Hematopoietic multipotent progenitor cell treated with erythropoietin and hydrocortisone succinate and interleukin-3 and kit ligand, for 6 days (in vitro differentiated cells): Measurements from ENCODE around the gene LRRC55.

Experiments
- DNase-seq: peaks from one replicate; pipeline ENCODE4 v3.0.0-alpha.2; 2015

LRRC55 gene

DNA sequence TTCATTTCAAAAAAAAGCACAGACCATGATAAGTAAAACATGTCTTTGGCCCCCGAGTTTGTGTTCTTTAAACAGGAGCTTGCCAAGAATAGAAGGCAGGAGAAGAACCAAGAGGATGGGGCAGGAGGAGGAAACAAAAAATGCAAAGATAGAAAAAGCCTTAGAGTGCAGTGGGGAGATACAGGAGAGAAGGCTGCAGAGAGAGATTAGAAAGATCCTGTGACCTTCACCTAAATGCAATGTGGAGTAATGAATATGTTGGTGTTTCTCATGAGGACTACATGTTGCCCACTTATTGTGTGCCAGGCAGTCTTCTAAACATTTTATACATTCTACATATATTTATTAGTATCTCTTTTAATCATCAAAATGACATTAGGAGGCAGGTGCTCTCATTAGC is 57.6 kb downstream of the LRRC55 start:
- DNase-seq = peak; percentile 51

DNA sequence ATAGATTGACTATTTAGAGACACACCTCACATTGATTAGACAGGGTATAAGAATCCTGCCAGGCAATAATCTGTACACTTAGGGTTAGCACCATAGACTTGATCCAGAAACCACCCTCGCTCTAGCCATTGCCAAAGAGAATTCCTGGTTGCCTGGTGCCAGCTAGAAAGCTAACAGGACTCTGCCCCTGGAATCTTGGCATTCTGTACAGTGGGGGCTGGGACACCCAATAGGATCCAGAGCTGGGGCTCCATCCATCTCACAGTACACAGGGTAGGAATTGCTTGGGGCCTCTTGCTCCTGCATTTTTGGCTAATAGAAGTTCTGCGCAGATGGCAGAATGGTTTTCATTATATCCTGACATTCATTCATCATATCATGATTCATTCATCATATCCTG is 58.3 kb downstream of the LRRC55 start:
- DNase-seq = no peak

DNA sequence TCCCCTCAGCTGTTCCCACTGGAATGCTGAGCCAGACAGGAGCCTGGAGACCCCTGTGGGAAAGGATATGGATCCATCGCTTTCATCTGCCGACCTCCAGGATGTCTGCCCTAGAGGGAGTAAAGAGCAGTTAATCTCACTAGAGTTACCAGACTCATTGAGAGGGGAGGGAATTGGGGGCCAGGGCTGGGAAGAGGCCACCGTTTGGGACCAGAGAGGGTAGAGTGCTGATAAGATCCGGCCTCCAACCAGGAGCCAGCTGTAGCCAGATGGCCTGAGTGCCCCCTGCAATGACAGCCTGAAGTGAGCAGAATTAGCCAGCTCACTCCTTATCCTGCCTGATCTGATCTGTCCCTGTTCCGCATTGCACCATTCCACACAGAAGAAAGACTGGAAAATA is 59.0 kb downstream of the LRRC55 start:
- no peak for DNase-seq
